Breast epithelium (tissue), 4 donors: ENCODE measurements around the gene ARHGAP10. TPM values are rescaled to one million over a fixed set of nuclear protein-coding genes. Genes with fewer than 3 reads are reported as not detected.

ENCODE experiments used
- DNase-seq, 2 donors: peaks; one replicate each; pipeline ENCODE4 v3.0.0-alpha.2; 2019; ENCODE audit warnings: low spot score in 2 of 2
- H3K27ac ChIP-seq, 2 donors: fragments of 200-600 bp; sonication (generic) in 1 of 2; one replicate each; pipeline ENCODE4 v1.5.1; 2016 to 2019; ENCODE audit warnings: mild to moderate bottlenecking in 1 of 2
- H3K27me3 ChIP-seq, 2 donors: fragments of 200-600 bp; sonication (generic) in 1 of 2; one replicate each; pipeline versions ENCODE4 v1.5.1 to v1.6.0; 2017 to 2019; ENCODE audit warnings: control low read depth in 1 of 2, mild to moderate bottlenecking in 1 of 2
- H3K36me3 ChIP-seq: fragments of 200-600 bp; one replicate; pipeline ENCODE4 v1.5.1; 2019
- H3K4me1 ChIP-seq, 2 donors: fragments of 200-600 bp; sonication (generic); one replicate each; pipeline ENCODE4 v1.5.1; 2016 to 2019; ENCODE audit warnings: control low read depth in 1 of 2
- H3K4me3 ChIP-seq, 3 donors: fragments of 200-600 bp; sonication (generic); 1 replicate in 2 of 3; 2 replicates in 1 of 3; pipeline ENCODE4 v1.5.1; 2016 to 2019; ENCODE audit warnings: mild to moderate bottlenecking in 3 of 3, moderate library complexity in 2 of 3
- H3K9me3 ChIP-seq, 2 donors: fragments of 200-600 bp; sonication (generic) in 1 of 2; one replicate each; pipeline ENCODE4 v1.5.1; 2016 to 2019; ENCODE audit warnings: control low read depth in 1 of 2
- POLR2A ChIP-seq: fragments of 450-650 bp; IDR thresholded peaks from one replicate; pipeline ENCODE4 v1.6.1; 2016; ENCODE audit warnings: antibody characterized with exemption, mild to moderate bottlenecking, moderate library complexity
- POLR2AphosphoS5 ChIP-seq, 3 donors: sonication (generic); formaldehyde crosslinking; IDR thresholded peaks; one replicate each; pipeline ENCODE4 v1.6.1; 2017; ENCODE audit warnings: antibody characterized with exemption in 3 of 3
- intact Hi-C: fragments of 100-400 bp; cut with DNase I; formaldehyde crosslinking; loops from one replicate; pipeline ENCODE4 v1.15.1; 2023; ENCODE audit warnings: low total_unique reads
- total RNA-seq, 3 donors: library from RNA; depleted of rRNA; stranded (reverse); fragments of >200 nt; gene quantifications; one replicate each; pipeline ENCODE4 v1.1.0, GENCODE V29; 2016
- TF ChIP-seq, protein P1 (sequence below), 3 donors: fragments of 450-650 bp; IDR thresholded peaks; one replicate each; pipeline ENCODE4 v1.5.1; 2016 to 2017; ENCODE audit warnings: antibody characterized with exemption in 3 of 3, mild to moderate bottlenecking in 3 of 3, moderate library complexity in 3 of 3

ARHGAP10 gene
- total RNA-seq, 3 donors from 2014 or later = 49.5 to 138 (median 62.6) TPM

DNA sequence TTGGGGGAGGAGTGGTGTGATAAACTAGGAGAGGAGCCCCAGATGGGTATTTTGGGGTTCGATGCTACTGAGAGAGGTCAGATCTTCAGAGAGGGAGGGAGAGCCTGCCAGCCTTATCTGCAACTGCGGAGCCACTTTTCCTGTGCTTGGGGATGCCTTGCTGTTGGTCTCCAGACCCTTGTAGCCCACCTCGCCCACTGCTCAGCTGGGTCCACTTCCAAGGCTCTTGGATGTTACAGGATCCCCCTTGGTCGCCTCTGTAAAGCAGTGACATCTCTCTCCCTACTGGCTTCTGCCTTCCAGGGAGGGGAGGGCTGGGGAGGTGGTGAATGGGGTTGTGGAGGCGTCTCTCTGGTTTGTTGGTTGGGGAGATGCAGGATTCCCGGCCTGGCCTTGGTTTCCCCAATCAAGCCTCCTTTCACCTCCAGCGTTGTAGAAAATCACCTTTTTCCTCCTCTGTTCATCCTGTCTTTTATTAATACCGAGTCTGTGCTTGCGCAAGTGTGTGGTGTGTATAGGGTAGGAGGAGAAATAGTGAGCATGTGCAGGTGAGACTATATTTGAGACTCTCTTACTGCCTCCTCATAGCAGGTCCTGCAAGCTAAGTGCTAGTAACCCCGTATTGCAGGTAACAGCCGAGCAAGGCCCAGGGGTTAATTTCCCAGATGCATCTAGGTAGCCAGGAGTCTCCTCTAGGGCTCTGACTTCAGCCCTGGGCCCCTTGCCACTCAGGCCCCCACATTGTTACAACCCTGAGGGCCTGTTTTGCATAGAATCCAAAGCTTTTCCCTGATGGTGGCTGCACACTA is 337.4 kb downstream of the ARHGAP10 start:
- Histone ChIP-seq H3K4me3 (no peak overlapping the region), H3K36me3 (no peaks in the 10 kb centered on the region), H3K4me1 (no peaks in the 10 kb centered on the region), H3K27me3 (no peaks in the 10 kb centered on the region), H3K9me3 (peaks cover 3 to 5% of the 10 kb centered on the region in 2 donors), H3K27ac (no peak overlapping the region)
- intact Hi-C loops = no loop called here
- TF ChIP-seq POLR2A = no peak
- TF ChIP-seq, protein P1, sequence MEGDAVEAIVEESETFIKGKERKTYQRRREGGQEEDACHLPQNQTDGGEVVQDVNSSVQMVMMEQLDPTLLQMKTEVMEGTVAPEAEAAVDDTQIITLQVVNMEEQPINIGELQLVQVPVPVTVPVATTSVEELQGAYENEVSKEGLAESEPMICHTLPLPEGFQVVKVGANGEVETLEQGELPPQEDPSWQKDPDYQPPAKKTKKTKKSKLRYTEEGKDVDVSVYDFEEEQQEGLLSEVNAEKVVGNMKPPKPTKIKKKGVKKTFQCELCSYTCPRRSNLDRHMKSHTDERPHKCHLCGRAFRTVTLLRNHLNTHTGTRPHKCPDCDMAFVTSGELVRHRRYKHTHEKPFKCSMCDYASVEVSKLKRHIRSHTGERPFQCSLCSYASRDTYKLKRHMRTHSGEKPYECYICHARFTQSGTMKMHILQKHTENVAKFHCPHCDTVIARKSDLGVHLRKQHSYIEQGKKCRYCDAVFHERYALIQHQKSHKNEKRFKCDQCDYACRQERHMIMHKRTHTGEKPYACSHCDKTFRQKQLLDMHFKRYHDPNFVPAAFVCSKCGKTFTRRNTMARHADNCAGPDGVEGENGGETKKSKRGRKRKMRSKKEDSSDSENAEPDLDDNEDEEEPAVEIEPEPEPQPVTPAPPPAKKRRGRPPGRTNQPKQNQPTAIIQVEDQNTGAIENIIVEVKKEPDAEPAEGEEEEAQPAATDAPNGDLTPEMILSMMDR (IDR thresholded peaks at IDR 0.05) = no peak
- TF ChIP-seq POLR2AphosphoS5 (IDR thresholded peaks at IDR 0.05) = no peak
- no peak for DNase-seq

DNA sequence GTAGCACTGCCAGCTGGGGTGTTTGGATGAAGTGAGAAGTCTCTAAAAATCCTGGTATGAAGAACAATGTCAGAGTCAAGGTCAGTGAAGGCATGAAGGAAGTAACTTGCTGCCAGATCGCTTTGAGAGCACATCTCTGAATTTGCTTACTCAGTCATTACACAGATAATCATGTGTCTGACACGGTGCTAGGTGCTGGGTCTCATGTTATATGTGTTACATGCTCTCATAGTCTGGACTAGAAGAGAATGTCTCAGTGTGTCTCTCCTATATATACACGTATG is 337.9 kb downstream of the ARHGAP10 start:
- Histone ChIP-seq H3K4me1 (no peaks in the 10 kb centered on the region), H3K36me3 (no peaks in the 10 kb centered on the region), H3K27ac (no peak overlapping the region), H3K27me3 (no peaks in the 10 kb centered on the region), H3K4me3 (no peak overlapping the region), H3K9me3 (peaks cover 9 to 10% of the 10 kb centered on the region in 2 donors)
- no peak for DNase-seq
- TF ChIP-seq POLR2AphosphoS5 (IDR thresholded peaks at IDR 0.05) = no peak
- no peak for TF ChIP-seq POLR2A
- TF ChIP-seq, protein P1 (IDR thresholded peaks at IDR 0.05) = no peak
- intact Hi-C loops = no loop called here

DNA sequence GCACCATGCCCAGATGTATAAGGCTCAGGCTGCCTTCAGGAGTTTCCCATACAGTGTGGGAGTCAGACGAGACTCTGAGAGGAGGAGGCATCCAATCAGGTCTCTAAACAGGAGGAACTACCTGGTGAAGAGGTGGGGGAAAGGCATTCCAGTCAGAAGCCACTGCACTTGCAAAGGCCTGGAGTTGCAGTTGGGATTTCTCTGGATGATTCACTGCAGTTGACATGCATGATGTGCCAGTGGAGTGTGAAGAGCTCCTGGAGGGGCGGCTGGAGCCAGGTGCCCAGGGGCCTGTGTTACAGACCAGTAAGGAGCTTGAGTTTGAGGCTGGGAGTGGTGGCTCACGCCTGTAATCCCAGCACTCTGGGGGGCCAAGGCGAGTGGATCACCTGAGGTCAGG is 339.1 kb downstream of the ARHGAP10 start:
- Histone ChIP-seq H3K27me3 (no peaks in the 10 kb centered on the region), H3K4me1 (no peaks in the 10 kb centered on the region), H3K36me3 (no peaks in the 10 kb centered on the region), H3K4me3 (no peak overlapping the region), H3K27ac (no peak overlapping the region), H3K9me3 (peaks cover 12 to 18% of the 10 kb centered on the region in 2 donors)
- TF ChIP-seq POLR2A = no peak
- TF ChIP-seq POLR2AphosphoS5 (IDR thresholded peaks at IDR 0.05) = no peak
- TF ChIP-seq, protein P1 (IDR thresholded peaks at IDR 0.05) = no peak
- intact Hi-C loops = no loop called here
- no peak for DNase-seq

DNA sequence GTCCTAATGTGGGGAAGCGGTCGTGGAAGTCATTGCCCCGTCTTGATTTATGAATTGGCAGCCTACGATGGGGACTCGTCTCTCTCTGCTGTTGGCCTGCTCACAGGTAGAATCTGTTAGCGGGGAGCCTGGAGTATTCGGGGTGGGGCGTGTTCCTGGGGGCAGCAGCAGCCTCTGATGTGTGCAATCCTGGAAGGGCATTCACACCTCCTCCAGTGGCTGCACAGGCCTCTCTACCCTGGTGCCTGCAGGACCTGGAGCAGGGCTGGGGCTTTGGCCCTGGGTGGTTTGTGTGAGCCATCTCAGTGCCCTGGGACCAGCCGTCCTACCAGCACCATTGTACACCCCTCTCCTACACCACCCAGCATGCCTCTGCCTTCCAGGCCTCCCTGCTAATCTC is 340.9 kb downstream of the ARHGAP10 start:
- H3K36me3 ChIP-seq = no peaks in the 10 kb centered on the region
- intact Hi-C loops = no loop called here
- no peak for TF ChIP-seq POLR2A
- TF ChIP-seq POLR2AphosphoS5 (IDR thresholded peaks at IDR 0.05) = no peak
- TF ChIP-seq, protein P1 (IDR thresholded peaks at IDR 0.05) = no peak
- H3K27me3 ChIP-seq = no peaks in the 10 kb centered on the region
- no peak for DNase-seq
- H3K4me3 ChIP-seq = no peak overlapping the region
- peaks cover 12 to 18% of the 10 kb centered on the region in 2 donors for H3K9me3 ChIP-seq
- H3K4me1 ChIP-seq = no peaks in the 10 kb centered on the region
- no peak overlapping the region for H3K27ac ChIP-seq

DNA sequence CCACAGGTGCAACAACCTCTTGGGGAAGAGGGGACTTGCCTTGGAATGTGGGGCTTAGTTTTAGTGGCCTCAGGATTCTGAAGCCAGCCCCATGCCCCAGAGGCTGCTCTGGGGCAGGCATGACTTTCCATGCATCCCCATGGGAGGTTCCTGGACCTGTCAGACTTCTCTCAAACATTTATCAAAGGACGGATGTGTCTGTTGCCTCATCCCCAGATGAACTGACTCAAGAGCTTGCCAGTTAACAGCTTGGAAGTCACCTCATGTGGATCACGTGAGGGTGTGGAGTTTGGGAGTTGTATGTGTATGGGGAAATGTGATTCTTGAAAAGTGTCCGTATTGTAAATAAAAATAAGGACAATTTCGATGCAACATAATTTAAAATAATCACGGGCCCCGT is 341.5 kb downstream of the ARHGAP10 start:
- peaks cover 12 to 18% of the 10 kb centered on the region in 2 donors for H3K9me3 ChIP-seq
- DNase-seq = no peak
- H3K27ac ChIP-seq = no peak overlapping the region
- no peaks in the 10 kb centered on the region for H3K36me3 ChIP-seq
- H3K27me3 ChIP-seq = no peaks in the 10 kb centered on the region
- intact Hi-C loops = no loop called here
- no peaks in the 10 kb centered on the region for H3K4me1 ChIP-seq
- no peak for TF ChIP-seq POLR2A
- TF ChIP-seq POLR2AphosphoS5 (IDR thresholded peaks at IDR 0.05) = no peak
- TF ChIP-seq, protein P1 (IDR thresholded peaks at IDR 0.05) = no peak
- H3K4me3 ChIP-seq = no peak overlapping the region
